ENCODE measurements around the gene RNU5D-1.
"Not testable (repeated sequence)": the region's sequence is repeated elsewhere in the genome, so short reads cannot be mapped to it uniquely, and the experiment has no call there.

Gene RNU5D-1

GRCh38 chr1:44775930-44776729 lies 45.2 kb upstream of the RNU5D-1 start:
- no peak for TF ChIP-seq CTCF (IDR thresholded peaks at IDR 0.05; ENCODE audit: insufficient read depth, low read depth, low read length, missing control alignments)
- peak overlapping the region; percentile 98 for H3K4me3 ChIP-seq (ENCODE audit: low read length)
- peak; percentile 30 for DNase-seq (ENCODE audit: low read depth)

GRCh38 chr1:44775078-44775929 lies 44.3 kb upstream of the RNU5D-1 start, which contains the start of gene RPS8:
Gene RPS8 (plus strand): TSS chr1:44775540. CDS start chr1:44775597, 57 bp downstream.
- no peak for TF ChIP-seq CTCF (IDR thresholded peaks at IDR 0.05; ENCODE audit: insufficient read depth, low read depth, low read length, missing control alignments)
- peak; percentile 95 for DNase-seq (ENCODE audit: low read depth)

GRCh38 chr1:44766421-44766820 lies 35.5 kb upstream of the RNU5D-1 start:
- DNase-seq (ENCODE audit: low read depth); H3K4me3 ChIP-seq (ENCODE audit: low read length): not testable (repeated sequence)

More at GRCh38 chr1:44775078-44775929, 44.3 kb upstream of the RNU5D-1 start, which contains the start of gene RPS8:
- H3K4me3 ChIP-seq (ENCODE audit: low read length) = peak within 1 kb of the TSS; percentile 98

GRCh38 chr1:44760876-44761275 lies 29.9 kb upstream of the RNU5D-1 start:
- no peak for TF ChIP-seq CTCF (IDR thresholded peaks at IDR 0.05; ENCODE audit: insufficient read depth, low read depth, low read length, missing control alignments)
- H3K4me3 ChIP-seq (ENCODE audit: low read length) = no peak overlapping the region
- no peak for DNase-seq (ENCODE audit: low read depth)

GRCh38 chr1:44759077-44759476 lies 28.1 kb upstream of the RNU5D-1 start:
- DNase-seq (ENCODE audit: low read depth) = no peak
- no peak for TF ChIP-seq CTCF (IDR thresholded peaks at IDR 0.05; ENCODE audit: insufficient read depth, low read depth, low read length, missing control alignments)
- no peak overlapping the region for H3K4me3 ChIP-seq (ENCODE audit: low read length)

- TF ChIP-seq CTCF (IDR thresholded peaks at IDR 0.05; ENCODE audit: insufficient read depth, low read depth, low read length, missing control alignments) = no peak
- H3K4me3 ChIP-seq (ENCODE audit: low read length) = no peak overlapping the region
- no peak for DNase-seq (ENCODE audit: low read depth)
Measured at GRCh38 chr1:44757420-44757819, 26.4 kb upstream of the RNU5D-1 start.

- no peak for DNase-seq (ENCODE audit: low read depth)
- no peak overlapping the region for H3K4me3 ChIP-seq (ENCODE audit: low read length)
- no peak for TF ChIP-seq CTCF (IDR thresholded peaks at IDR 0.05; ENCODE audit: insufficient read depth, low read depth, low read length, missing control alignments)
Measured at GRCh38 chr1:44747878-44748277, 16.9 kb upstream of the RNU5D-1 start.

Measured in epithelial cell of esophagus (primary cell).